HG03354 (cell line): ENCODE data around the gene LRIT2.
A peak's percentile ranks its signal among the peaks of the same experiment; 100 is the strongest.

Experiments used
- ATAC-seq: cut with Tn5 transposase; IDR thresholded peaks from one replicate; pipeline ENCODE4 v1.9.1; 2021; ENCODE audit warnings: mild to moderate bottlenecking; ENCODE audit not compliant: unreplicated experiment, poor library complexity, severe bottlenecking

The LRIT2 gene

DNA sequence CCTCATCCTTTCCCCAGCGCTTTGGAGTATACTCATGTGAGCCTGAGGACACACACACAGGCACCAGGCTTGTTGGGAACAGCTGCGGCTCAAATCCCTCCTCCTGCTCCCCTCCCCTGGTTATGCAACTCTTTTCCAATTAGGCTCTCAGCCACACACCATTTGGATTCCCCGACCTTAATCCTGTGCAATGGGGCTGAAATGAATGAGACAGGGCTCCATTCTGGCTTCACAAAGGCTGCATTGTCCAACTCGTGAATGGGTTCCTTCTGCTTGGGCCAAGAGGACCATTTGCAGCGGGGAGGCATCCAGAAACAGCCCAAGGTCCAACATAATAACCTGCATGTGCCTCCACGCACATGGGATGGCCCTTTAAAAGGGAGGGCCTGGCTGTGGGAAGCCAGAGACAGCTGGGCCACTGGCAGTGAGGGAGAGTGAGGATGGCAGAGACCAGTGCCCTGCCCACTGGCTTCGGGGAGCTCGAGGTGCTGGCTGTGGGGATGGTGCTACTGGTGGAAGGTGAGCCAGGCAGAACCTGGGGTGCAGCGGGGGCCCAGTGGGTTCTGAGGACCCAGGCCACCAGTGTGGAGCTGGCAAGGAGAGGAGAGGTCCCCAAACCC, 19.4 kb upstream of the LRIT2 start, which contains the start of gene RGR:
RGR (plus strand) TSS at position 403 of the 620 bp plus-strand sequence; CDS start at position 441, 38 bp downstream.
- no peak for ATAC-seq

- no peak for ATAC-seq
Measured at GRCh38 chr10:84243759-84244158, 18.4 kb upstream of the LRIT2 start.

GRCh38 chr10:84241185-84241790, 15.9 kb upstream of the LRIT2 start, which contains the start of gene LRIT1:
TSS of gene LRIT1 (minus strand) at chr10:84241546. CDS start at chr10:84241439, 107 bp downstream.
- no peak for ATAC-seq

GRCh38 chr10:84238909-84239308, 13.6 kb upstream of the LRIT2 start:
- ATAC-seq, result no peak

- ATAC-seq, result no peak
Measured at GRCh38 chr10:84237199-84238051, 12.1 kb upstream of the LRIT2 start.

- no peak for ATAC-seq
Measured at GRCh38 chr10:84236807-84237198, 11.5 kb upstream of the LRIT2 start.

DNA sequence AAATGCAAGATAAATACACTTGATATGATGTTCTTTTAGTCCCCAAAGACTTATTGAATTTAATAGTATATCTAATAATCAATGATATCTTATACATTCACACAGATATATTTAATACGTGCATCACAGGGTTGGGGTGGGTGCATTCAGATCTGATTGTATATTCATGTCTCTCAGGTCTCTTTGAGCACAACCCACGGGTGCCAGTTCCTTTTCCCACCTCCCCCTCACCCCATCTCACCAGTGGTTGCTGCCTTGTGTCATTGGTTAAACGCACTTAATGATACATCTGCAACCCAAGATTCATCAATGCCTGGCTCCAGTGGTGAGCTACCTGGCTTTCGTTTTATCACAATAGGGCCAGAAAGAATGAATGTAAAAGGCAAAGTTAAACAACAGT, 9.8 kb upstream of the LRIT2 start:
- ATAC-seq, result no peak

GRCh38 chr10:84234479-84234878, 9.1 kb upstream of the LRIT2 start:
- ATAC-seq, result no peak

GRCh38 chr10:84233940-84234339, 8.6 kb upstream of the LRIT2 start:
- no peak for ATAC-seq

DNA sequence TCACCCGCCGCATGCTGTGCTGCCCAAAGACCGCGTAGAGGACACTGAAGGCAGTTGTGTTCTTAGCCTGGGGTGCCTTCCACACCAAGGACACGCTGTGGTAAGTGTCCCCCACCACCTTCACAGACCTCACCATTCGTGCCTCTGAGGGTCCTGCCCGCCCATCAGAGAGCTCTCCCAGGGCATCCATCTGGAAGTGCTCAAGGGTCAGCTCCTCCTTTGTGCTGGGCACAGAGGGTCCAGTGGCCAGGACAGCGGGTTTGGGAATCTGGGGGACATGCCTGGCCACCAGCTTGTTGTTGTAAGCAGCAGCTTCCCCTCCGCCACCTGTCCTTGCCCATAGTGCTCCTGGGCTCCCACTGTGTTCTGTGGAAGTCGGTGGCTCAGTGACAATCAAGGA, 7.0 kb upstream of the LRIT2 start:
- ATAC-seq, result no peak

GRCh38 chr10:84230359-84230758, 5.0 kb upstream of the LRIT2 start:
- no peak for ATAC-seq

DNA sequence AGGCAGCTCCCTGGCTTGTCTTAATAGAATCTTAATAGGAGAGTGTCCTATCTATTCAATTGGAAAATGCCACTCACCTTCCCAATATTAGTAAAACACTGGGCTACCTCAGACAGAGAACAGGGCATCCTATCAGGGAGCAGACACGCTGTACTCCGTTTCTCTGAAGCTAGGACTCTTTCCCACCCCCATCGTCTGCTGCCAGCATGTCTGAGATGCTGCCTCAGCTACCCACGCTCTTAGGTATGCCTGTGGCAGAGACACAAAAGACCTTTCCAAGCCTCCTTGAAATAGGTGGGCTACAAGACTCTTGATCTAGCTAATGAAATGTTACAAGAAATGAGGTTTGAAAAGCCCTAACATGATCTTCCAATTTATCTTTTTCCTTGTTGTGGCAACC, 2.5 kb upstream of the LRIT2 start:
- no peak for ATAC-seq

- no peak for ATAC-seq
Measured at GRCh38 chr10:84226616-84227015, 1.3 kb upstream of the LRIT2 start.

- ATAC-seq, result no peak
Measured at GRCh38 chr10:84224411-84225028, 824 bp downstream of the LRIT2 start.

- no peak for ATAC-seq
Measured at GRCh38 chr10:84221916-84222315, 3.4 kb downstream of the LRIT2 start.

GRCh38 chr10:84217746-84218145, 7.6 kb downstream of the LRIT2 start:
- ATAC-seq, result no peak

- ATAC-seq, result no peak
Measured at GRCh38 chr10:84216834-84217233, 8.5 kb downstream of the LRIT2 start.

DNA sequence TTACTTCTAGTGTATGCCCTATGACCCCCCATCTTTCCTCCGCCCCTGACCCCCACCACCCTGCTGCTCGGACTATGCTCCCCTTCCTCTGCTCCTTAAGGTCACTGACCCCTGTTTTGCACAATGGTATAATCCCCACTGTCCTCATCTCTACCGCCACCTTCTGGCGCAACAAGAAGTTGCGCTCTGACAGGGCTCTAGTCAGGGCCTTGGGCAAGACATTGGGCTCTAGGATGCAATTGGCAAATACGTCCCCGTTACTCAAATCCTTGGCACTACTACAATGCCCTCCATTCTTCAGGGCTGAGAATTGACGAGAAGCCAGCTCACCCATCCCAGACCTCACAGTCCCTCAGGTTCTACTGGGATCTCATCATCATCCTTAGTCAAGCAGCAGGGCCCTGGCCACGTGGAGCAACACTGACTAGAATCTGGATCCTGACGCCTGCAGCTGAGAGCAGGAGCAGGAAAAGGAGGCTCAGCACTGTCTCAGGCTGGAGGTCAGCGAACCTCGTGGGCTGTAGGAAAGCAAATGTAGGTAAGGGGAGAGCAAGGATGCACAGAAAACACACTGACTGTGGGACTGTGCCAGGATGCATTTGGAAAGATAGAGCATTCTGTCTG, 10.6 kb downstream of the LRIT2 start:
- peak; percentile 91 for ATAC-seq

- ATAC-seq, result no peak
Measured at GRCh38 chr10:84214046-84214572, 11.2 kb downstream of the LRIT2 start.

DNA sequence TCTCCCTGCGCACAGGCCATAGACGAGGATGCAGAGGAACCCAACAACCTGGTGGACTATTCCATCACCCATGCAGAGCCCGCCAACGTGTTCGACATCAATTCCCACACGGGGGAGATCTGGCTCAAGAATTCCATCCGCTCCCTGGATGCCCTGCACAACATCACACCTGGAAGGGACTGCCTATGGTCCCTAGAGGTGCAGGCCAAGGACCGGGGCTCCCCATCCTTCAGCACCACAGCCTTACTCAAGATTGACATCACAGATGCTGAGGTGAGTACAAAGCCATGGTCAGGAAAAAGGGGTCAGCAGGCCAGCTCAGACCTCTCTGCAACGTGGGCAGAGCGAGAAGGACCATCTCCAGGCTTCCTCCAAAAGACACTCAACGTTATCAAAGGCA, 12.3 kb downstream of the LRIT2 start:
- ATAC-seq, result no peak
